ENCODE measurements around the gene HSPB2. TPM values are rescaled to one million over a fixed set of nuclear protein-coding genes. Genes with fewer than 3 reads are reported as not detected.
A peak's percentile ranks its signal among the peaks of the same experiment; 100 is the strongest.

The HSPB2 gene
- total and polyA plus RNA-seq, 9 donors, result 0.34 to 11.8 (median 7.6) TPM; not detected in 1

DNA sequence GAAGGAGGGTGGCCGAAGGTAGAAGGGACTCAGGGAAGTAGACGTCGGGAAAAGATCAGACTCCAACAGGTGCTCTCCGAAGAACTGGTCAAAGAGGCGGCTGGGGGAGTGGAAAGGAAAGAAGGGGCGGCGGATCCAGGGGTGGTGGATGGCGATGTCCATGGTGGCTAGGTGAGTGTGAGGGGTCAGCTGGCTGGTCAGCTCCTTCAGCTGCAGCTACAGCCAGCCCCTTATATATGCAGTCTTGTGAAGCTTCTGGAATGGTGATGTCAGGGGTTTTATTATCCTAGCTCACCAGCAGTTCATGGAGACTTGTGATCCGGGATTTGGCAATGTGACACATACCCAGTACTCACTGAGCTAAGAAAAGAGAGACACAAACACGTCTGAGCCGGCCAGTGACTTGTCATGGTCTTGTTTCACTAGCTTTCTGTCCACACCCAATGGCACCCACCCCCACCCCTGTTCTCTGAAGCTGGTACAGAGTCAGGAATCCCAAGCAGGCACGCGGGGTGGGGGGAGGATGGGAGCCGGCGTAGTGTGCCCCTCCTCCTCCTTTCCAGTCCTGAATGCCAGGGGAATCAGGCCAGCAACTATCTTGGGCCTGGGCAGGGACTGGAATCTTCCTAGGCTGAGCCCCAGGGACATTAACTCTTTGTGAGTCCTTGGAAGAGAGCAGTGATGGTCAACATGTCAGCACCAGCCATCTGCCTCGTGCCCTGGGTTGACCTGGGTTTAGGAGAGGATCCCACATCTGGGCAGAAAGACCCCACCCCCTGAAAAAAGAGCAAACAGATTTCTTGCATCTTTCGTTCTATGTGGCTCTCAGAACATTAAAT lies 752 bp upstream of the HSPB2 start, which contains the start of gene CRYAB:
CRYAB (minus strand) TSS at position 208 of the 839 bp plus-strand sequence; CDS start at position 162, 46 bp downstream.
- no peaks in the 10 kb centered on the region for H3K36me3 ChIP-seq
- TF ChIP-seq, protein P1, sequence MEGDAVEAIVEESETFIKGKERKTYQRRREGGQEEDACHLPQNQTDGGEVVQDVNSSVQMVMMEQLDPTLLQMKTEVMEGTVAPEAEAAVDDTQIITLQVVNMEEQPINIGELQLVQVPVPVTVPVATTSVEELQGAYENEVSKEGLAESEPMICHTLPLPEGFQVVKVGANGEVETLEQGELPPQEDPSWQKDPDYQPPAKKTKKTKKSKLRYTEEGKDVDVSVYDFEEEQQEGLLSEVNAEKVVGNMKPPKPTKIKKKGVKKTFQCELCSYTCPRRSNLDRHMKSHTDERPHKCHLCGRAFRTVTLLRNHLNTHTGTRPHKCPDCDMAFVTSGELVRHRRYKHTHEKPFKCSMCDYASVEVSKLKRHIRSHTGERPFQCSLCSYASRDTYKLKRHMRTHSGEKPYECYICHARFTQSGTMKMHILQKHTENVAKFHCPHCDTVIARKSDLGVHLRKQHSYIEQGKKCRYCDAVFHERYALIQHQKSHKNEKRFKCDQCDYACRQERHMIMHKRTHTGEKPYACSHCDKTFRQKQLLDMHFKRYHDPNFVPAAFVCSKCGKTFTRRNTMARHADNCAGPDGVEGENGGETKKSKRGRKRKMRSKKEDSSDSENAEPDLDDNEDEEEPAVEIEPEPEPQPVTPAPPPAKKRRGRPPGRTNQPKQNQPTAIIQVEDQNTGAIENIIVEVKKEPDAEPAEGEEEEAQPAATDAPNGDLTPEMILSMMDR (IDR thresholded peaks at IDR 0.05), result no peak
- TF ChIP-seq EP300 (IDR thresholded peaks at IDR 0.05) (peak; percentile 26), POLR2A (IDR thresholded peaks at IDR 0.05) (peak; percentile 59)
- H3K4me3 ChIP-seq, result peak within 1 kb of the TSS; percentile 58
- WGBS, 3 donors, result 32 to 40% (median 39%) methylated on average over 17 of the region's 17 CpGs
- H3K4me1 ChIP-seq (ENCODE audit: insufficient read depth), result peaks cover 11% of the 10 kb centered on the region
- no peaks in the 10 kb centered on the region for H3K9me3 ChIP-seq
- intact Hi-C loops (cut with DNase I), result loop anchor here in 2 of 4 donors (2.0 to 5.0 kb wide), 2 partner anchors 15 to 34 kb away; partner anchors contain the start of genes CFAP68 (in 2 of the 2) and FDXACB1 (in 2 of the 2)
- H3K27ac ChIP-seq, result peak within 1 kb of the TSS; percentile 90 to 94
- DNase-seq, result peak; percentile 82 to 87 (median 86)
- H3K27me3 ChIP-seq, result no peaks in the 10 kb centered on the region

DNA sequence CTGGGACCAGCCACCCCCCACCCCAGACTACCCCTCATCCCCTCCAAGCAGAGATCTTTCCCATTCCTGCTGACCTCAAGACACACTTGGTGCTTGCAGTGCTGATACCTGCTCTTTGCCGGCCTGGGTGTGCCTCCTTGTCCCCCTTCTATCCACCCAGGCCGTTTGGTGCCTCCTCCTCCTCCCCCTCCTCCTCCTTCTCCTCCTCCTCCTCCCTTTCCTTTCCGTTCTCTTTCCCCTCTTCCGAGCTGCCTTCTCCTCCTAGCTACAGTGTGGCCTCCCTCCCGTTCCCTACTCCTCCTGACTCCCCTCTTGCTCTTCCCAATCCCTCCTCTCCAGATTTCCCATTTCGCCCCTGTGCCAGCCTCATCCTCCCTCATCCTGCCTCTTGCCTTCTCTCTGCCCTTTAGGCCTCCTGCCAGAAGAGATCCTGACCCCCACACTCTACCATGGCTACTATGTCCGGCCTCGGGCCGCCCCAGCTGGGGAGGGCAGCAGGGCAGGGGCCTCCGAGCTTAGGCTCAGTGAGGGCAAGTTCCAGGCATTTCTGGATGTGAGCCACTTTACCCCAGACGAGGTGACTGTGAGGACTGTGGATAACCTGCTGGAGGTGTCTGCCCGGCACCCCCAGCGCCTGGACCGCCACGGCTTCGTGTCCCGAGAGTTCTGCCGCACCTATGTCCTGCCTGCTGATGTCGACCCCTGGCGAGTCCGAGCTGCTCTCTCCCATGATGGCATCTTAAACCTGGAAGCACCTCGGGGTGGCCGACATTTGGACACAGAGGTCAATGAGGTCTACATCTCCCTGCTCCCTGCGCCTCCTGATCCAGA lies 712 bp downstream of the HSPB2 start:
- H3K9me3 ChIP-seq, result no peaks in the 10 kb centered on the region
- WGBS, 3 donors, result 34 to 51% (median 45%) methylated on average over 24 of the region's 24 CpGs
- H3K36me3 ChIP-seq, result no peaks in the 10 kb centered on the region
- H3K27ac ChIP-seq, result peak overlapping the region; percentile 90 to 94
- intact Hi-C loops (cut with DNase I), result loop anchor here in 2 of 4 donors (2.0 to 5.0 kb wide), 2 partner anchors 14 to 36 kb away; partner anchors contain the start of genes CFAP68 (in 2 of the 2) and FDXACB1 (in 2 of the 2)
- H3K4me3 ChIP-seq, result peak overlapping the region; percentile 58
- TF ChIP-seq, protein P1 (IDR thresholded peaks at IDR 0.05), result no peak
- peak; percentile 48 to 66 (median 61) for DNase-seq
- H3K27me3 ChIP-seq, result no peaks in the 10 kb centered on the region
- H3K4me1 ChIP-seq (ENCODE audit: insufficient read depth), result peaks cover 11% of the 10 kb centered on the region

DNA sequence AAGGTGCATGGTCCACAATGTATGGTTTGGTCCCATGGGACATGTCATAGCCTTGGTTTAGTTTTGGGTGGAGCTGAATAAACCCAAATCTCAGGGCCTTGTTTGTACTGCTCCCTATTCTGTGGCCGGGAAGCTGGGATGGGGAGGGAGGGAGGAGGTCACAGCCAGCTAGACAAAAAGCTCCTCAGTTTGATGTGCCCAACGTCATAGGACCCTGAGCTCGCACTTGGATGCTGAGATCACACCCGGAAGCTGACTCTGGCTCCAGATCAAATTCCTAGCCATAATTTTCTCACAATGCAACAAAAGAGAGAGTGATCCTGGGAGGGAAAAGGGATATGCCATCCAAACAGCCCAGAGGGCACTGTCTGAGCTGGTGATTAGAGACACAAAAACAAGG lies 1.5 kb downstream of the HSPB2 start:
- 7 to 17% (median 10%) methylated on average over 4 of the region's 4 CpGs for WGBS, 3 donors
- Histone ChIP-seq H3K9me3 (no peaks in the 10 kb centered on the region), H3K27ac (peak overlapping the region; percentile 90 to 94), H3K27me3 (no peaks in the 10 kb centered on the region), H3K4me3 (peak overlapping the region; percentile 58), H3K4me1 (ENCODE audit: insufficient read depth) (peaks cover 15% of the 10 kb centered on the region), H3K36me3 (no peaks in the 10 kb centered on the region)
- peak; percentile 45 to 74 (median 60) for DNase-seq
- intact Hi-C loops (cut with DNase I), result loop anchor here in 2 of 4 donors (2.0 to 5.0 kb wide), 2 partner anchors 13 to 37 kb away; partner anchors contain the start of genes CFAP68 (in 2 of the 2) and FDXACB1 (in 2 of the 2)
- TF ChIP-seq POLR2A (IDR thresholded peaks at IDR 0.05), result no peak
- TF ChIP-seq, protein P1 (IDR thresholded peaks at IDR 0.05), result no peak
- no peak for TF ChIP-seq EP300 (IDR thresholded peaks at IDR 0.05)

DNA sequence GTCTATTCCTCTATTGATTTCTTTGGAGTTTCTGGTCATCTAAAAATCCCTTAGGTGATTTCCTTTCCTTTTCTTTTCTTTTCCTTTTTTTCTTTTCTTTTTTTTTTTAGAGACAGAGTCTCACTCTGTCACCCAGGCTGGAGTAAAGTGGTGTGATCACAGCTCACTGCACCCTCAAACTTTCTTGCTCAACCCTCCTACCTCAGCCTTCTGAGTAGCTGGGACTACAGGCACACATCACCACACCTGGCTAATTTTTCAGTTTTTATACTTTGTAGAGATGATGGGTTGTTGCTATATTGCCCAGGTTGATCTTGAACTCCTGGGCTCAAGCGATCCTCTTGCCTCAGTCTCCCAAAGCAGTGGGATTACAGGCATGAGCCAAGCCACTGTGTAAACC lies 4.2 kb downstream of the HSPB2 start:
- no peak for DNase-seq
- Histone ChIP-seq H3K27ac (no peak overlapping the region), H3K27me3 (no peaks in the 10 kb centered on the region), H3K36me3 (no peaks in the 10 kb centered on the region), H3K4me1 (ENCODE audit: insufficient read depth) (peaks cover 12% of the 10 kb centered on the region), H3K9me3 (no peaks in the 10 kb centered on the region), H3K4me3 (no peak overlapping the region)
- intact Hi-C loops (cut with DNase I), result no loop called here
- TF ChIP-seq, protein P1 (IDR thresholded peaks at IDR 0.05), result no peak
- TF ChIP-seq EP300 (IDR thresholded peaks at IDR 0.05), result no peak
- TF ChIP-seq POLR2A (IDR thresholded peaks at IDR 0.05), result no peak
- 100% methylated on average over 1 of the region's 1 CpG for WGBS, 3 donors

Measured in ovary (tissue), 9 donors.